Measurements from ENCODE around the gene VPS25. TPM values are rescaled to one million over a fixed set of nuclear protein-coding genes. Genes with fewer than 3 reads are reported as not detected.

Gene VPS25
- total RNA-seq, 4 donors from 2014 or later = 24.5 to 44.7 (median 38.2) TPM

- 30 to 34% methylated on average over 50 to 56 of the region's 66 CpGs for WGBS, 2 donors
- peak within 1 kb of the TSS; percentile 49 to 84 (median 76) for H3K27ac ChIP-seq
Measured at GRCh38 chr17:42798383-42799380, 25.4 kb downstream of the VPS25 start, which contains the start of the genes CNTD1 and COA3. Gene CNTD1 (plus strand): TSS chr17:42798861. CDS start chr17:42799068, 207 bp downstream. Gene COA3 (minus strand): TSS chr17:42798704. CDS start chr17:42798681, 23 bp downstream.

GRCh38 chr17:42803074-42803883 is 30.0 kb downstream of the VPS25 start:
- 36 to 40% methylated on average over 2 of the region's 2 CpGs for WGBS, 2 donors
- Histone ChIP-seq H3K9me3 (no peaks in the 10 kb centered on the region), H3K36me3 (no peaks in the 10 kb centered on the region), H3K27ac (no peak overlapping the region), H3K27me3 (no peaks in the 10 kb centered on the region), H3K4me1 (peaks cover 0 to 6% (median 3%) of the 10 kb centered on the region in 4 donors), H3K4me3 (no peak overlapping the region)
- no peak for DNase-seq (ENCODE audit: low spot score in 2 of 2)
- TF ChIP-seq EP300 (IDR thresholded peaks at IDR 0.05) = no peak
- TF ChIP-seq POLR2A (IDR thresholded peaks at IDR 0.05) = no peak
- TF ChIP-seq CTCF (IDR thresholded peaks at IDR 0.05) = no peak

More at GRCh38 chr17:42798383-42799380, 25.4 kb downstream of the VPS25 start, which contains the start of the genes CNTD1 and COA3:
- Histone ChIP-seq H3K36me3 (peaks cover 0 to 27% (median 0%) of the 10 kb centered on the region in 3 donors), H3K4me1 (peaks cover 0 to 29% (median 11%) of the 10 kb centered on the region in 4 donors), H3K27me3 (no peaks in the 10 kb centered on the region), H3K4me3 (peak within 1 kb of the TSS; percentile 57 to 90 (median 78)), H3K9me3 (no peaks in the 10 kb centered on the region)
- peak; percentile 66 to 67 for DNase-seq (ENCODE audit: low spot score in 2 of 2)
- TF ChIP-seq CTCF (IDR thresholded peaks at IDR 0.05) = no peak
- peak in 1 of 2 donors; percentile 77 for TF ChIP-seq EP300 (IDR thresholded peaks at IDR 0.05)

GRCh38 chr17:42804918-42805367 is 31.7 kb downstream of the VPS25 start:
- no peak for DNase-seq (ENCODE audit: low spot score in 2 of 2)
- 72 to 92% methylated on average over 1 of the region's 1 CpG for WGBS, 2 donors
- H3K4me1 ChIP-seq = peaks cover 0 to 7% (median 0%) of the 10 kb centered on the region in 4 donors
- no peak overlapping the region for H3K4me3 ChIP-seq
- H3K27me3 ChIP-seq = no peaks in the 10 kb centered on the region
- no peak overlapping the region for H3K27ac ChIP-seq
- TF ChIP-seq POLR2A (IDR thresholded peaks at IDR 0.05) (no peak), EP300 (IDR thresholded peaks at IDR 0.05) (no peak), CTCF (IDR thresholded peaks at IDR 0.05) (no peak)
- no peaks in the 10 kb centered on the region for H3K9me3 ChIP-seq
- peaks cover 0 to 12% (median 0%) of the 10 kb centered on the region in 3 donors for H3K36me3 ChIP-seq

- H3K9me3 ChIP-seq = no peaks in the 10 kb centered on the region
- 95% methylated on average over 1 of the region's 1 CpG for WGBS, 2 donors
- no peak overlapping the region for H3K4me3 ChIP-seq
- DNase-seq (ENCODE audit: low spot score in 2 of 2) = no peak
- no peaks in the 10 kb centered on the region for H3K27me3 ChIP-seq
- peaks cover 0 to 22% (median 0%) of the 10 kb centered on the region in 3 donors for H3K36me3 ChIP-seq
- TF ChIP-seq EP300 (IDR thresholded peaks at IDR 0.05) (no peak), POLR2A (IDR thresholded peaks at IDR 0.05) (no peak), CTCF (IDR thresholded peaks at IDR 0.05) (no peak)
- peaks cover 0 to 7% (median 0%) of the 10 kb centered on the region in 4 donors for H3K4me1 ChIP-seq
- H3K27ac ChIP-seq = no peak overlapping the region
Measured at GRCh38 chr17:42806249-42806648, 33.0 kb downstream of the VPS25 start.
